Left colon (tissue), 2 donors: ENCODE results near the gene METTL25B. TPM values are rescaled to one million over a fixed set of nuclear protein-coding genes. Genes with fewer than 3 reads are reported as not detected.
A peak's percentile ranks its signal among the peaks of the same experiment; 100 is the strongest.

Source experiments
- ATAC-seq: fragments of 200-7000 bp; cut with Tn5 transposase; one replicate; pipeline ENCODE4 v1.9.1; 2020; ENCODE audit warnings: mild to moderate bottlenecking, moderate library complexity
- DNase-seq, 2 donors: peaks; one replicate each; pipeline ENCODE4 v3.0.0-alpha.2; 2020
- intact Hi-C, 2 donors: fragments of 100-400 bp; cut with DNase I in 1 of 2; cut with micrococcal nuclease in 1 of 2; formaldehyde crosslinking; loops; one replicate each; pipeline versions ENCODE4 v1.11.2 to v1.14.0; 2022; cut with DNase I, micrococcal nuclease
- long read RNA-seq: library from polyadenylated mRNA; unstranded; transcript quantifications from one replicate; pipeline ENCODE4 v2.0.0, GENCODE V29; 2021
- total RNA-seq, 2 donors: library from RNA; stranded (reverse); fragmentation: NEBNext Ultra II Directional; extraction: Animal tissue kit (Norgen Biotek cat#: 25700); gene quantifications; one replicate each; pipeline ENCODE4 v1.2.1, GENCODE V29; 2021
- donor health status: DM: no; HTN: no; CAD: no.
- donor health status: DM: yes; HTN: yes; CAD: no.

METTL25B gene
- 10 to 100 TPM; 40.6 to 47.9 TPM for total RNA-seq
- long read RNA-seq, transcript RRNAD1-201 (8 exons, 2,254 nt): major isoform, 14 of 45 reads
- long read RNA-seq, partial matches to known transcripts: 6 of 45 reads
- long read RNA-seq, other reads (novel, unspliced or antisense): 22 of 45 reads

DNA sequence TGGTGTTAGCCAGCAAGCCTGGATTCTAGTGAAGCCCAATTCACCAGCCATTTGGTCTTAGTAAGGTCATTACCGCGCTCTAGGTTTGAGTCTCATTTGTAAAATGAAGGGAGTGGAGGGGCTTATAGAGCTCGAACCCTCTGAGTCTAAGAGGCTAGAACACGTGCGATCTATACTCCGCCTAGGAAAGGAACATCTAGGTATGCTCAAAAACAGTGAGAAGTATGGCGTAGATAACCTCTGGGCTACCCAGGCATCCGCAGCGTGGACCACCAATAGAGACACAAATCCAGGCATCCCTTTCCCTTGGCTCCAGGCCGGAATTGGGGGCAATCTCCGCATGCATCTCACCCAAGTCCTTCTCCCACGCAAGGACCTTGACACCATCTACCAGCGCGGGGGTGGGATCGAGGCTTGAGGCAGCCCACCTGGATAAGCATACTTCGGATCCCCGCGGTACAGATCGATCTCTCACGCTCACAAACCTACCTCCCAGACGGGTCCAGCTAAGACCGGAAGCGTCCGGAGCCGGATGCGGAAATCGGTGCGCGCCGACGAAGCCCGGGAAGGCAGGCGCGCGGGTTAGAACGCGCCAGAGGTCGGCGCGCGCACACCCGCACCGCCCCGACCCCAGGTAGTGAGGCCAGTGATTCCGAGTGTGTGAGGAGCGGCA lies at the start of gene METTL25B:
Gene METTL25B (plus strand): TSS at position 544 of the 673 bp plus-strand sequence. CDS start 636 bp downstream, outside the sequence.
- DNase-seq: peak; percentile 87
- ATAC-seq: peak; percentile 78
- intact Hi-C loops: loop anchor here (5.0 kb wide), 2 partner anchors 36 to 41 kb away; no protein-coding TSS in a partner anchor

DNA sequence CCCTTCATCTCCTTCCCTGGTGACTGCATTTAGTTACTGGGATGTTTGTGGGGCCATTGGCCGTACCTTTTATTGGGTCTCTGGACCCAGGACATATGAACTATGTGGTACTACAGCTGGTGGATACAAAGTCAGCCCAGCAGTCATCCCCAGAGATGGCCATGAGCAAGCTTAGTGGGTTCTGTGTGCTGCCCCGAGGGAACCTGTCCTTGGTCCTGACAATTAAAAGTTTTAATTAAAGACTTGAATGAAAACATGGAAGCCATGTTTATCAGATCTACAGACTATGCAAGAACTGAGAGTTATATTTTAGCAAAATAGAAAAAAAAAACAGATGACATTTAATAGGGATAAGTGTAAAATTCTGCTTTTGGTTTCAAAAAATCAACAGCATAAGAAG lies 48.2 kb upstream of the METTL25B start:
- no peak for ATAC-seq
- intact Hi-C loops: no loop called here
- no peak for DNase-seq

GRCh38 chr1:156681196-156681960 lies 46.9 kb upstream of the METTL25B start:
- intact Hi-C loops: no loop called here
- no peak for ATAC-seq
- DNase-seq: no peak

DNA sequence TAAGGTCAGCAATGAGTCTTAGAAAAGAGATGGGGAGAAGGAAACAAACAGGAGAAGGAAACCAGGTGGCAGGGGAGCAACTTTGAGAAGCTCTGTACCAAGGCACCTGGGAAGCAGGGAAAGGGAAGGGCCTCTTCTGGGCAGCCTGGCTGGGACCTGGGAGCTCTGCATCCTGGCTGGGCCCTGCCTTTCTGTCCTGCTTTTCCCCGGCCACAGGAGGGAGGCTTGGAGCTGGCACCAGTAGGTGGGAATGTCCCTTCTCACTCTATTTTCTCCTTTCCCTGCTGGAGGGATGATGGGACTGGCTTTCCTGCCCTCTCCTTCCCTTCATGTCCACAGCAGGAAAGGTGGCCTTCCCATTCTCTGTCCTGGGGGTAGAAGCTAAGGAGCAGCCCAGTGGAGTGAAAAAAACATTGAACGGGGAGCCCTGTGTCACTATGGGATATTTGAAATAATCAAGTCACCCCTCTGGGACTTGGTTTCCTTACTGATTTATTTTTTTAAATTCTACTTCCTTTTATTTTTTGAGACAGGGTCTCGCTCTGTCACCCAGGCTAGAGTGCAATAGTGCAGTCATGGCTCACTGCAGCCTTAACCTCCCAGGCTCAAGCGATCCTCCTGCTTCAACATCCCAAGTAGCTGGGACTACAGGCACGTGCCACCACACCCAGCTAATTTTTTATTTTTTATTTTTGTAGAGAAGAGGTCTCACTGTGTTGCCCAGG lies 45.9 kb upstream of the METTL25B start:
- ATAC-seq (no peak), DNase-seq (no peak)
- intact Hi-C loops: no loop called here

- intact Hi-C loops: no loop called here
- DNase-seq (no peak), ATAC-seq (no peak)
Observed at GRCh38 chr1:156684227-156684782, 44.0 kb upstream of the METTL25B start.

GRCh38 chr1:156689035-156689952 lies 39.0 kb upstream of the METTL25B start:
- intact Hi-C loops: loop anchor here in 1 of 2 donors (5.0 kb wide), 1 partner anchor 38 kb away; the partner anchor contains the start of genes ISG20L2 and METTL25B
- DNase-seq (peak; percentile 54 to 77), ATAC-seq (peak; percentile 81)

DNA sequence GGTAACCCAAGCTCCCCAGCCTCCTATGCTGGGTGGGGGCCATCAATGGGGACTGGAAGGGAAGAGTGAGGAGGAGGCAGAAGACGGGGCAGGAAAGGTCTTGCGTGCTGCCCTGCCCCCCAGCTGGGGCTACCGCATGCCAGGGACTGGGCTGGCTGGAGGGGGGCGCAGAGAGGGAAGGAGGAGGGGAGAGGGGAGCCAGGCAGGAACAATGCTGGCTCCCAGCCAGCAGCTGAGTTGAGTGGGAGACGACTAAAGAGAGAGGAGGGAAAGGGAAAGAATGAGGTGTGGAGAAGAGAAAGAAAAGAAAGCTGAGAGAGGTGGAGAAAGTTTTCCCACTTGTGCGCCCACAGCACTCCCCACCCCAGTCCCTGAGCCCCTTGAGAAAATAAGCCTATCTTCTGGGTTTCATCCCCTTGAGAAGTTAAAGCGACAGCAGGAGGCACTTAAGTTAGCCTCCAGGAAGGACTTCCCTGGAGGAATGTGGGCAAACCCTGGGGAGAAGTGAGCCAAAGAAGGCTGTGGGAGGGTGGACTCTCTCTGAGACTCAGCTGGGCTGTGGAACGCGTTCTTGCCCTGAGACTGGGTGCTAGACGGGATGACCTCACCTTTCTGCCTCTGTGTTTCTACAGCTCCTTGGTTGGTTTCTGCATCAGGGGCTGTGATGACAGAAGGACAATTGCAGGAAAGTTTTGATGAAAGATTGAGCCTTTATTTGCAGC lies 38.2 kb upstream of the METTL25B start:
- intact Hi-C loops: loop anchor here (5.0 kb wide), 1 partner anchor 37 kb away; the partner anchor contains the start of genes ISG20L2 (in 2 of the 2) and METTL25B (in 2 of the 2)
- no peak for ATAC-seq
- no peak for DNase-seq

DNA sequence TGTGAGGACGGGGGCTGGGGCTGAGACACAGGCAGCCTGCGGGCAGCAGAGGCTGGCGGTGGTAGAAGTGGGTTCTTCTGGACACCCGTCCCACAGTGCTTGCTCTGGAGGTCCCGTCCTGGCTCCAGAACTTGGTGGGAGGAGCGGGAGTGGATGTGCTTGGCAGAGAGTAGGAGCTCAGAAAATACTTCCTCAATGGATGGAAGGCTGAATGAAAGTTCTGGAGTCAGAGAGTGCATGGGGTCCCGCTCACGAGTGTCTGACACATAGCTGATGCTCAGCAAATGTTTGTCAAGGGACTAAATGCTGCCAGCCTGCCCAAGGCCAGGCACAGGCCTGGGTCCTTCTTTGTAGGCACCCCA lies 37.6 kb upstream of the METTL25B start:
- DNase-seq (no peak), ATAC-seq (no peak)
- intact Hi-C loops: loop anchor here in 1 of 2 donors (5.0 kb wide), 1 partner anchor 37 kb away; the partner anchor contains the start of genes ISG20L2 and METTL25B

DNA sequence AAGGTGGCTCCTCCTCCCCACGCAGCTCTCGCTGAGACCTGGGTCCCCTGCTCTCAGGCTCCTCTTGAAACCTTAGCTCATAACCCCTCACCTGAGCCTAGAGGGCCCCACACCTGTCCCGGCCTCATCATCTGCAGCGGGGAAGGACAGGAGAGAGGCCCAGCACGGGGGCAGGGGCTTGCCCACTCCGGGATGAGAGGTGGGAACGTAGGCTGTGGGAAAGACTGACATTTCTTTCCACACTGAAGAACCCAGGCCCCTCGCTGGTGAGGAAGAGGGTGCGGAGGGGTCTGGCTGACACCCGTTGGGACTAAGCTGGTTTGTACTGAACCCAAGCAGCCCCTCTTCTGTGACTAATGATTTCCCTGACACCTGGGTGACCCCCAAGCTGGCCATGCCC lies 37.1 kb upstream of the METTL25B start:
- ATAC-seq (no peak), DNase-seq (no peak)
- intact Hi-C loops: loop anchor here in 1 of 2 donors (5.0 kb wide), 1 partner anchor 36 kb away; the partner anchor contains the start of genes ISG20L2 and METTL25B

DNA sequence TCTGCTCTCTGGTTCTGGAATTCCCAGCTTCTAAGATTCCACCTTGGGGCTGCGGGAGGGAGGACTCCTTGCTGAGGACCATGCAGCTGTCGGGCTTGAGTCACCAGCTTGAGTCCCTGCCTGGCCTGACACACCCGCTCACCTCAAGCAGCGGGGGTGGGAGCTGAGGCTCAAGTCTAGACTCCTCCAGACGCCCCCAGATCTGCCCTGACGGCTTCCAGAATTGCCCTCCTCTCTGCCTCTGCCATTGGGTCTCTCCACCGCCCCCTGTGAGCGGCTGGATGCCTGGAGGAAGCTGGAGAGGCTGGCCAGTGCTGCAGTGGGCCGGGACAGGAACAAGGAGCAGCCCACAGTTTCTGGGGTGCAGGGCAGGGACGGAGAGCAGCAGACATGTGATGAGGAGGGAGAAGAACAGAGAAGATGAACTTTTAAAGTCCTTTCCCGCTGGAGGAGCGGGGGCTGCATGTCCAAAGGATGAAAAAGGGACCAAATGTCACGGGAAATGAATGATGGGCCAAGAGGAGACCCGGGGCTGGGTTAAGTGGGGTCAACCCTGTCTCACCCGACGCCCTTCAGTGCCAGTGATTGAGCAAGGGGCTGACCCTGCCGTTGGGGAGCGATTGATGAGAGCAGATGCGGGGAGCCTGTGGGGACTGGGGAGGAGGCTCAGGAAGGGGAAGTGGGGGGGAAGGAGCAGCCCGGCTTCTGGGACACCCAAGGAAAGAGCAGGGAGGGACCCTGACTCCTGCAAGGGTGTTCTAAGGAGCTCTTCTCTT lies 36.4 kb upstream of the METTL25B start:
- ATAC-seq (no peak), DNase-seq (no peak)
- intact Hi-C loops: loop anchor here in 1 of 2 donors (5.0 kb wide), 1 partner anchor 35 kb away; the partner anchor contains the start of genes ISG20L2 and METTL25B

- intact Hi-C loops: loop anchor here in 1 of 2 donors (5.0 kb wide), 1 partner anchor 35 kb away; the partner anchor contains the start of genes ISG20L2 and METTL25B
- ATAC-seq (peak; percentile 16), DNase-seq (no peak)
Observed at GRCh38 chr1:156692441-156692924, 35.8 kb upstream of the METTL25B start.

DNA sequence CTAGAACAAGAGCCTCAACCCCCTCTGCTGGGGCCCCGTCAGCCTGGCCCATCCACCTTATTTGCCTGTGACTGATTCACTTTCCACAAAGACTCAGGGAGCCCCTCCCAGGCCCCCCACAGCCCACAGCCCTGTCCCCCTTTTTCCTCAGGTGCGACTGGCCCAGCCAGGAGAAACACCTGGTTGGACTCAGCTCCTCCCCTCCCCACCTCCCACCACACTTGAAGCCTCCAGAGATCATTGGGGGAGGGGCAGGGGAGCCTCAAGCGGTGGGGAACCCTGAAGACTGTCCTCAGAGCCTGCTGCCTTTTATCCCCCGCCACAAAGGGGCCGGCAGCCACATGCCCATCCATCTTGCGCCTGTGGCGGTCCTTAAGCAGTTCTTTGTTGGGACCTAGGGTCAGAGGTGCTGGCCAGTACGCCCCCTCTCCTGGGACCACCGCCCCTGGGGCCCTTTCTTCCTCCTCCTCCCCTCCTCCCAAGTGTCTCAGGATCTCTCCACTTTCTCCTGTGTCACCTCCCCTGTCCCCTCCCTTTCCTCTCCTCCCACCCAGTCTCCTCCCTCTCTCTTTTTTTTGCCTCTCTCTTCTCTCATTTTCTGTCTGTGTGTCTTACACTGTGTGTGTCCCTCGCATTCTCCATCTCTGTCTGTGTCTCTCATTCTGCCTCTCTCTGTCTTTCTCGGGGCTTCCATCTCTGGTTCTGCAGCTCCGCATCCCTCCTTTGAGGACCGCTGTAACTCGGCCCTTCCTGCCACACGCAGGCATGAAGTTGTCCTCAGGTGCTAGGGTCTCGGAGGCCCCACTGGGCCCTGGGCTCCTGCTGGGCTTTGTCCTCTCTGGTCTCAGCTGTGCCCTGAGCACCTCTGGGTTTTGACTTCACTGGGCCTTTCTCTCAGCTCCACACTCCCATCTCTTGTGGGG lies 35.1 kb upstream of the METTL25B start:
- peak; percentile 40 for ATAC-seq
- no peak for DNase-seq
- intact Hi-C loops: loop anchor here in 1 of 2 donors (5.0 kb wide), 1 partner anchor 34 kb away; the partner anchor contains the start of genes ISG20L2 and METTL25B

DNA sequence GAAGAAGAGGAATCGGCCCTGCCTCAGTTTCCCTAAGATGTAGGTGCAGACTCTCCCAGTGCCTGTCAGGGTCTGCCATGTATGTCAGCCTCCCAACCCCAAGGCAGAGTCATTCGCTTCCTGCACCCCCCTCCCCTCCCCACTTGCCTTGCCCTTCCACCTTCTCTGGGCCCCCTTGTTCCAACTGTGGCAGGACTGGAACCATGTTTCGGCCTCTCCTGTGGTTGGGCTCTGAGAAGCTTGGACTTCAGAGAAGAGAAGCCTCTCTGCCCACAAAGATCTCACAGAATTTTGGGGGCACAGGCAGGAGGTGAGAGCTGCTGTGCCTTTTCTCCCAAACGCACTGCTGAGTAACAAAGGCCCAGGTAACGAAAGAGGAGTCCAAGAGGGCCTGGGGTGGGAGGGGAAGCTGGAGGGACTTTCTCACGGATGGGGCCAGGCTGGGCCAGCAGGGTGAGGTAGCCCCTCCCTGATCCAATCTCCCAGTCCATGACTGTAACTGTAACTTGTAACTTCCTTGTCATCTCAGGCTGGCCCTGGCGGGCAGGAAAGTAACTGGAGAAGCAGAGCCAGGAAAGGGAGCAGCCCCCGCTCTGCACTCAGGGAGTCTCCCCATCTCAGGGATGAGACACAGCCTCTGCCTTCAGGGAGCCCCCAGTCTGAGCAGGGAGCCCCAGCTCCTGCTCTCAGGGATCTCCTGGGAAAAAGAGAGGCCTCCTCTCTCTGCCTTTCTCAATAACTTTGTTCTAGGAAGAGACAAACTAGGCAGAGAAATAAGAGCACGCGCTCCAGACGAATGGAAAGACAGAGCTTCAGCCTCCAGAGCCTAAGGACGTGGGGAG lies 34.2 kb upstream of the METTL25B start:
- peak in 1 of 2 donors; percentile 37 for DNase-seq
- intact Hi-C loops: loop anchor here in 1 of 2 donors (5.0 kb wide), 1 partner anchor 33 kb away; the partner anchor contains the start of genes ISG20L2 and METTL25B
- peak; percentile 85 for ATAC-seq

GRCh38 chr1:156694690-156694962 lies 33.6 kb upstream of the METTL25B start:
- ATAC-seq: no peak
- intact Hi-C loops: loop anchor here in 1 of 2 donors (5.0 kb wide), 1 partner anchor 33 kb away; the partner anchor contains the start of genes ISG20L2 and METTL25B

More at GRCh38 chr1:156694690-156694962, 33.6 kb upstream of the METTL25B start:
- no peak for DNase-seq
